Loucy (cell line): ENCODE data around the gene TECPR1.

Experiments used
- H2AFZ ChIP-seq: fragments of 200-600 bp; sonication (generic); 2 replicates; pipeline ENCODE4 v1.6.0; 2016; ENCODE audit warnings: antibody characterized with exemption, mild to moderate bottlenecking, low read length, moderate library complexity
- H3F3A ChIP-seq: fragments of 200-600 bp; 2 replicates; pipeline ENCODE4 v1.6.0; 2016; ENCODE audit warnings: antibody characterized with exemption, low read depth, mild to moderate bottlenecking
- H3K27me3 ChIP-seq: fragments of 200-600 bp; sonication (generic); 2 replicates; pipeline ENCODE4 v1.6.1; 2014; ENCODE audit warnings: low read length, mild to moderate bottlenecking; ENCODE audit not compliant: insufficient read depth, poor library complexity, severe bottlenecking
- H3K36me3 ChIP-seq: fragments of 200-600 bp; sonication (generic); 2 replicates; pipeline ENCODE4 v1.6.1; 2016; ENCODE audit warnings: low read length; ENCODE audit not compliant: insufficient read depth
- H3K4me1 ChIP-seq: fragments of 200-600 bp; sonication (generic); 2 replicates; pipeline ENCODE4 v1.5.1; 2014; ENCODE audit warnings: low read length, mild to moderate bottlenecking; ENCODE audit not compliant: insufficient read depth, poor library complexity, severe bottlenecking
- H3K4me2 ChIP-seq: fragments of 200-600 bp; sonication (generic); 2 replicates; pipeline ENCODE4 v1.6.0; 2014; ENCODE audit warnings: antibody characterized with exemption, low read length, low read depth, mild to moderate bottlenecking; ENCODE audit not compliant: poor library complexity, severe bottlenecking
- H3K4me3 ChIP-seq: fragments of 200-600 bp; sonication (generic); 2 replicates; pipeline ENCODE4 v1.5.1; 2014; ENCODE audit warnings: low read length, mild to moderate bottlenecking, mixed read lengths; ENCODE audit not compliant: poor library complexity, severe bottlenecking
- H3K79me2 ChIP-seq: fragments of 200-600 bp; sonication (generic); 2 replicates; pipeline ENCODE4 v1.6.1; 2014; ENCODE audit warnings: low read length; ENCODE audit not compliant: insufficient read depth
- H3K9ac ChIP-seq: fragments of 200-600 bp; sonication (generic); 2 replicates; pipeline ENCODE4 v1.6.0; 2014; ENCODE audit warnings: mild to moderate bottlenecking, low read depth, low read length, moderate library complexity; ENCODE audit not compliant: poor library complexity, severe bottlenecking
- H3K9me2 ChIP-seq: fragments of 200-600 bp; sonication (generic); replicated peaks from 2 replicates; pipeline ENCODE4 v1.6.1; 2016; ENCODE audit warnings: low read depth, low read length, mixed read lengths
- H3K9me3 ChIP-seq: fragments of 200-600 bp; sonication (generic); 2 replicates; pipeline ENCODE4 v1.6.1; 2014; ENCODE audit warnings: mild to moderate bottlenecking, antibody characterized with exemption, low read length, low read depth; ENCODE audit not compliant: insufficient read depth
- H4K20me1 ChIP-seq: fragments of 200-600 bp; sonication (generic); 2 replicates; pipeline ENCODE4 v1.6.0; 2014; ENCODE audit warnings: antibody characterized with exemption, low read length, mild to moderate bottlenecking; ENCODE audit not compliant: insufficient read depth, poor library complexity, severe bottlenecking
- EZH2phosphoT487 ChIP-seq: fragments of 200-600 bp; IDR thresholded peaks from 2 replicates; pipeline ENCODE4 v1.6.1; 2018; ENCODE audit warnings: antibody characterized with exemption, mild to moderate bottlenecking, moderate library complexity, borderline replicate concordance
- TF ChIP-seq, protein P1 (sequence below): fragments of 200-600 bp; sonication (generic); conservative IDR thresholded peaks from 2 replicates; pipeline ENCODE4 v1.5.1; 2014; ENCODE audit warnings: mild to moderate bottlenecking, antibody characterized with exemption, low read length

Gene TECPR1

DNA sequence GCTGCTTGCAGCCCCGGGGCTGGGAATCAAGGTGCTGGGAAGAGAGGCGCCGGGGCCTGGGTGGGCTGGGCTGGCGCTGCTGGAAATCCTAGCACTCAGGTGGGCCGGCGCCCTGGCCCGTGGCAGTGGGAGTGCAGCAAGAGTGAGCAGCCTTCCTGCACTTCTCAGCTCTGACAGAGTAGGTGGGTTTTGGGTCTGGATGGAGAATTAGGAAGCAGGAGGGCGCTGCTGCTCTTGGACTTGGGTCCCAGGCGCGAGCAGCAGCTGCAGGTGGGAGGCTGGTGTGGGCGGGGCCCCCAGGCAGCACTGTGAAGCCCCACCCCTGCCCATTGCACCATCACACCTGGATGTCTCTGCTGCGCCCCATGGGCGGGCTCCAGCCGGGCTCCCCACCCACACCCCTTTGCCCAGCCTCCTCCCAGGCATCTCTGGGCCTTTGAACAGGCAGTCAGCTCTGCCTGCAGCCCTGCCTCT lies 35.5 kb upstream of the TECPR1 start:
- H4K20me1 ChIP-seq = peaks cover 30% of the 10 kb centered on the region
- no peak overlapping the region for H2AFZ ChIP-seq
- H3K9ac ChIP-seq = no peak overlapping the region
- no peak overlapping the region for H3K4me2 ChIP-seq
- TF ChIP-seq, protein P1, sequence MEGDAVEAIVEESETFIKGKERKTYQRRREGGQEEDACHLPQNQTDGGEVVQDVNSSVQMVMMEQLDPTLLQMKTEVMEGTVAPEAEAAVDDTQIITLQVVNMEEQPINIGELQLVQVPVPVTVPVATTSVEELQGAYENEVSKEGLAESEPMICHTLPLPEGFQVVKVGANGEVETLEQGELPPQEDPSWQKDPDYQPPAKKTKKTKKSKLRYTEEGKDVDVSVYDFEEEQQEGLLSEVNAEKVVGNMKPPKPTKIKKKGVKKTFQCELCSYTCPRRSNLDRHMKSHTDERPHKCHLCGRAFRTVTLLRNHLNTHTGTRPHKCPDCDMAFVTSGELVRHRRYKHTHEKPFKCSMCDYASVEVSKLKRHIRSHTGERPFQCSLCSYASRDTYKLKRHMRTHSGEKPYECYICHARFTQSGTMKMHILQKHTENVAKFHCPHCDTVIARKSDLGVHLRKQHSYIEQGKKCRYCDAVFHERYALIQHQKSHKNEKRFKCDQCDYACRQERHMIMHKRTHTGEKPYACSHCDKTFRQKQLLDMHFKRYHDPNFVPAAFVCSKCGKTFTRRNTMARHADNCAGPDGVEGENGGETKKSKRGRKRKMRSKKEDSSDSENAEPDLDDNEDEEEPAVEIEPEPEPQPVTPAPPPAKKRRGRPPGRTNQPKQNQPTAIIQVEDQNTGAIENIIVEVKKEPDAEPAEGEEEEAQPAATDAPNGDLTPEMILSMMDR = no peak
- TF ChIP-seq EZH2phosphoT487 = no peak
- no peaks in the 10 kb centered on the region for H3K9me2 ChIP-seq
- H3K79me2 ChIP-seq = peaks cover 29% of the 10 kb centered on the region; the same call in 1 of the 2 replicates
- H3K27me3 ChIP-seq = no peaks in the 10 kb centered on the region
- H3K36me3 ChIP-seq = peaks cover 1% of the 10 kb centered on the region; the same call in 1 of the 2 replicates
- peaks cover 28% of the 10 kb centered on the region for H3K4me1 ChIP-seq
- no peak overlapping the region for H3K4me3 ChIP-seq
- H3K9me3 ChIP-seq = no peaks in the 10 kb centered on the region
- no peaks in the 10 kb centered on the region for H3F3A ChIP-seq

DNA sequence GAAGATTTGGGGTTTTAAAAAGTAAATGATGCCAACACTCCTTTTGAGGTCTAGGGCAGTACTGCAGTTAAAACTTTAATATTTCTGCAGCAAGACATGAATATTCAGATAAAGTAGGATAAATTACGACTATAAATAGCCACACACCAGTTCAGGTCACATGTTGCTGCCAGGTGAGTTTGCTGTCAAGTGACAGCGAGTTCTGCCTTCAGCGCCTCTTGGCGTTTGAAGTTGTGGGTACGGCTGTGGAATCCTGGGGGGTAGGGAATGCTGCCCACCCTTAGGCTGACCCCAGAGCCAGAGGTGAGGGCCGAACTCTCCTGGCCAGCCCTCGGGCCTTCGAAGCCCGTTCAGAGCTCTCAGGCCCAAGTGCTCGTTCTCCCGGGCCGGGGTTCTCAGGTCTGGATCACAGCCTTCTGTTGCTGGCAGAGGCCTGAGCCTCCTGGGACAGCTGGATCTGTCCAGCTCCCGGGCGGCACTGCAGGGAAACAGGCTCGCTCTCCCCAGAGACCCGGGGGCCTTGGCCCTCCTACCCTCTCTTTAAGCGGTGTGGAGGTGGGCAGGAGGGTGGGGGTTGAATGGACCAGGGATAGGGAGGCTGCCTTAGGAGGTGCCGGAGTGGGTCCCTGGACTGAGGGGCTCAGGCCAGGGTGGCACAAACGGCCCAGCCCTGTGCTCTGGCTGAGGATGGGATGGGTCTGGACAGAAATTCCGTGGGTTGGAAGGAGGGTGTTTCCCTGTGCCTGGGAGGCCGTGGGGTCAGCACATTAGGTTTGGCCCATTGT lies 34.9 kb upstream of the TECPR1 start:
- H3K4me1 ChIP-seq = peaks cover 34% of the 10 kb centered on the region
- H3K4me3 ChIP-seq = no peak overlapping the region
- peaks cover 36% of the 10 kb centered on the region for H4K20me1 ChIP-seq
- H3K27me3 ChIP-seq = no peaks in the 10 kb centered on the region
- peaks cover 35% of the 10 kb centered on the region; the same call in 1 of the 2 replicates for H3K79me2 ChIP-seq
- H3K9ac ChIP-seq = no peak overlapping the region
- H2AFZ ChIP-seq = no peak overlapping the region
- no peaks in the 10 kb centered on the region for H3K9me2 ChIP-seq
- TF ChIP-seq EZH2phosphoT487 = no peak
- TF ChIP-seq, protein P1 = no peak
- H3F3A ChIP-seq = no peaks in the 10 kb centered on the region
- H3K9me3 ChIP-seq = no peaks in the 10 kb centered on the region
- no peaks in the 10 kb centered on the region for H3K36me3 ChIP-seq
- peak overlapping the region; percentile 5 for H3K4me2 ChIP-seq

DNA sequence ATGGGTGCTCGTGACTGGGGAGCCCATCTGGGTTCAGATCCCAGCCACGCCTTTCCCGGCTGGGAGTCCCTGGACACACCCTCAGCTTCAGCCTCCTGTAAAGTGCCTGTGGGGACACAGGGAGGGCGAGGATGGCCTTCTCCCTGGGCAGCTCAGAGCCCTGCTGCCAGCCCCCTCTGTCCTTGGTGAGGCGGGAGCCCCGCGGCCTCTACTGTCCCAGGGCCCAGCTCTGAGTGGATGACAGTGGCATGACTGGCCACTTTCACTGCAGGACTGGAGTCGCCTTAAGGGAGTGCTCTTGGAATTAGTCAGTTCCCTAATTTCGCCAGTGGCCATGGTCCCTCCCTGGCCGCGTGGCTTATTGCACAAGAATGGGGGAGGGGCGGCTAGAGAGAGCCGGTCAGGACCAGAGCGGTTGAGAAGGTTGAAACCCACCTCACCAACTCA lies 34.1 kb upstream of the TECPR1 start:
- Histone ChIP-seq H3K9ac (no peak overlapping the region), H3K4me2 (peak overlapping the region; percentile 100)

More for the DNA sequence above, 34.1 kb upstream of the TECPR1 start:
- Histone ChIP-seq H3K9me3 (no peaks in the 10 kb centered on the region), H3K4me3 (no peak overlapping the region), H3K36me3 (no peaks in the 10 kb centered on the region), H2AFZ (no peak overlapping the region), H4K20me1 (peaks cover 36% of the 10 kb centered on the region), H3K27me3 (no peaks in the 10 kb centered on the region), H3K9me2 (no peaks in the 10 kb centered on the region), H3K79me2 (peaks cover 37% of the 10 kb centered on the region; the same call in 1 of the 2 replicates), H3F3A (no peaks in the 10 kb centered on the region), H3K4me1 (peaks cover 34% of the 10 kb centered on the region)
- TF ChIP-seq, protein P1 = no peak
- no peak for TF ChIP-seq EZH2phosphoT487
